WTC11 (cell line): ENCODE results near the gene ARL5A. TPM values are rescaled to one million over a fixed set of nuclear protein-coding genes. Genes with fewer than 3 reads are reported as not detected.

Experiments
- ATAC-seq: fragments of 200-7000 bp; cut with Tn5 transposase; 2 replicates; pipeline ENCODE4 v1.10.0; 2021; ENCODE audit warnings: mild to moderate bottlenecking, moderate library complexity
- CTCF ChIA-PET: fragments of 300-600 bp; sonication (Branson Sonifier 250); formaldehyde crosslinking; loops from one replicate; lab custom pipeline; 2021; ENCODE audit warnings: antibody characterized with exemption; lab: Charles Lee
- POLR2A ChIA-PET: fragments of 350-600 bp; sonication (Branson Sonifier 250); formaldehyde crosslinking; loops from one replicate; lab custom pipeline; 2021; ENCODE audit warnings: antibody characterized with exemption; lab: Charles Lee
- DNase-seq: peaks from one replicate; pipeline ENCODE4 v3.0.0; 2021; ENCODE audit warnings: low spot score
- H3K27ac Mint-ChIP-seq: 2 replicates; pipeline ENCODE4 v1.8.0; 2021; ENCODE audit warnings: mixed read lengths
- H3K27me3 Mint-ChIP-seq: 2 replicates; pipeline ENCODE4 v1.8.0; 2021; ENCODE audit warnings: low read depth, mild to moderate bottlenecking, moderate library complexity, mixed read lengths
- H3K36me3 Mint-ChIP-seq: 2 replicates; pipeline ENCODE4 v1.8.0; 2021; ENCODE audit warnings: mixed read lengths
- H3K4me1 Mint-ChIP-seq: 2 replicates; pipeline ENCODE4 v1.8.0; 2022; ENCODE audit warnings: mixed read lengths
- H3K4me3 Mint-ChIP-seq: 2 replicates; pipeline ENCODE4 v1.8.0; 2021; ENCODE audit warnings: mild to moderate bottlenecking, moderate library complexity, mixed read lengths
- H3K9me3 Mint-ChIP-seq: 2 replicates; pipeline ENCODE4 v1.8.0; 2021; ENCODE audit warnings: mixed read lengths
- AFF4 ChIP-seq: sonication (generic); formaldehyde crosslinking; IDR thresholded peaks from 2 replicates; pipeline ENCODE4 v1.8.1; 2023; ENCODE audit warnings: mild to moderate bottlenecking, missing genetic modification reagents, borderline replicate concordance
- ATF1 ChIP-seq: sonication (generic); formaldehyde crosslinking; IDR thresholded peaks from 2 replicates; pipeline ENCODE4 v1.8.1; 2023; ENCODE audit warnings: mild to moderate bottlenecking, moderate library complexity, missing genetic modification reagents
- CREM ChIP-seq: sonication (generic); formaldehyde crosslinking; IDR thresholded peaks from 2 replicates; pipeline ENCODE4 v1.8.1; 2022; ENCODE audit warnings: mild to moderate bottlenecking, missing genetic modification reagents, moderate library complexity
- FOXP1 ChIP-seq: sonication (generic); formaldehyde crosslinking; IDR thresholded peaks from 2 replicates; pipeline ENCODE4 v1.8.0; 2022; ENCODE audit warnings: missing genetic modification reagents, mild to moderate bottlenecking, moderate library complexity, borderline replicate concordance
- HMGXB4 ChIP-seq: sonication (generic); formaldehyde crosslinking; IDR thresholded peaks from 2 replicates; pipeline ENCODE4 v1.8.1; 2023; ENCODE audit warnings: mild to moderate bottlenecking, moderate library complexity, missing genetic modification reagents
- IRF2 ChIP-seq: sonication (generic); formaldehyde crosslinking; IDR thresholded peaks from 2 replicates; pipeline ENCODE4 v1.8.0; 2022; ENCODE audit warnings: low read depth, missing genetic modification reagents, borderline replicate concordance
- MAX ChIP-seq: sonication (generic); formaldehyde crosslinking; IDR thresholded peaks from 2 replicates; pipeline ENCODE4 v1.8.0; 2022; ENCODE audit warnings: mild to moderate bottlenecking, missing genetic modification reagents
- PRDM15 ChIP-seq: sonication (generic); formaldehyde crosslinking; IDR thresholded peaks from 2 replicates; pipeline ENCODE4 v1.8.0; 2022; ENCODE audit warnings: missing genetic modification reagents
- SMAD4 ChIP-seq: sonication (generic); formaldehyde crosslinking; IDR thresholded peaks from 2 replicates; pipeline ENCODE4 v1.8.0; 2022; ENCODE audit warnings: mild to moderate bottlenecking, missing genetic modification reagents
- ZNF121 ChIP-seq: sonication (generic); formaldehyde crosslinking; IDR thresholded peaks from 2 replicates; pipeline ENCODE4 v1.8.0; 2023; ENCODE audit warnings: missing genetic modification reagents
- ZNF232 ChIP-seq: sonication (generic); formaldehyde crosslinking; IDR thresholded peaks from 2 replicates; pipeline ENCODE4 v1.8.0; 2022; ENCODE audit warnings: mild to moderate bottlenecking, missing genetic modification reagents
- ZNF263 ChIP-seq: sonication (generic); formaldehyde crosslinking; IDR thresholded peaks from 2 replicates; pipeline ENCODE4 v1.8.1; 2022; ENCODE audit warnings: low read depth, mild to moderate bottlenecking, moderate library complexity, missing genetic modification reagents
- ZNF317 ChIP-seq: sonication (generic); formaldehyde crosslinking; IDR thresholded peaks from 2 replicates; pipeline ENCODE4 v1.8.1; 2023; ENCODE audit warnings: low read depth, mild to moderate bottlenecking, moderate library complexity, missing genetic modification reagents, borderline replicate concordance
- total RNA-seq: library from RNA; stranded (reverse); gene quantifications from 3 replicates; pipeline ENCODE4 v1.2.3, GENCODE V29; 2021
- TF ChIP-seq, protein P1 (sequence below): sonication (generic); formaldehyde crosslinking; IDR thresholded peaks from 2 replicates; pipeline ENCODE4 v1.8.1; 2022; ENCODE audit warnings: mild to moderate bottlenecking, moderate library complexity, missing genetic modification reagents
- TF ChIP-seq, protein P2 (sequence below): sonication (generic); formaldehyde crosslinking; IDR thresholded peaks from 2 replicates; pipeline ENCODE4 v1.8.1; 2023; ENCODE audit warnings: mild to moderate bottlenecking, missing genetic modification reagents, moderate library complexity
- TF ChIP-seq, protein P3 (sequence below): sonication (generic); formaldehyde crosslinking; IDR thresholded peaks from 2 replicates; pipeline ENCODE4 v1.8.0; 2023; ENCODE audit warnings: missing genetic modification reagents, mild to moderate bottlenecking, borderline replicate concordance

Gene ARL5A
- total RNA-seq, 1 experiment from 2014 or later = 82.7 TPM

DNA sequence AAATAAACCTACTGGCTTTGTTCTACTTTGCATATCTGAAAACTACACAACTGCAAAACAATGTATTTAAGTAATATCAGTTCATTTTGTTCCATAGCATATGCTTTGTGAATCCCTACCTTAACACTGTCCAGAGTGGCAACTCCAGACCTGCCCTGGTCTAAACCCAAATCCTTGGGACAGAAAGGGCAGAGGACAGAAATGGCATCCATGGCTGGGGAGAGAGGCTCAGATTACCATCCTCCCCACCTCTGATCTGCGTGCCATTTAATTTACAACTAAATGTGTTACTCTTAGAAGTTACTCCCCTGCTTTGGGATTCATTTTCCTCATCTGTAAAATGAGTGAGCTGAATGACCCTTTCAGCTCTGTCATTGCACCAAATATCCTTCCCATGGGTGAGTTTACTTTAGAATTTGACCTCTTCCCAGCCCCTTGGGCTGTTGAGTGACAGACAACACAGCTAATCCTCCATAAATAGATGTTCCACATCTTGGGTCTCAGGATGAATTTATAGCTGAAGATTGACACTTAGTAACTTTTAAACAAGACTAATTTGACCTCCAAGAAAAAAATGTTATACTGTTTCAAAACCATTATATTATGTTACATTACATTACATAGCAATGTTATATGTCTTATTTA lies 73.8 kb downstream of the ARL5A start:
- no peak overlapping the region for H3K4me3 Mint-ChIP-seq
- no peaks in the 10 kb centered on the region for H3K27me3 Mint-ChIP-seq
- no peaks in the 10 kb centered on the region for H3K36me3 Mint-ChIP-seq
- H3K9me3 Mint-ChIP-seq = no peaks in the 10 kb centered on the region
- CTCF ChIA-PET = interaction anchor here (1.1 to 1.2 kb wide), 2 partner anchors 17 to 84 kb away, joined by 3 to 4 read pairs; no protein-coding TSS in a partner anchor
- TF ChIP-seq AFF4 (CRISPR knock-in tag) (no peak), HMGXB4 (no peak), IRF2 (CRISPR knock-in tag) (no peak), FOXP1 (CRISPR knock-in tag) (no peak), ZNF232 (CRISPR knock-in tag) (no peak), SMAD4 (CRISPR knock-in tag) (no peak), CREM (CRISPR knock-in tag) (no peak), ZNF317 (CRISPR knock-in tag) (no peak), MAX (CRISPR knock-in tag) (no peak), ZNF121 (CRISPR knock-in tag) (no peak), ATF1 (no peak), ZNF263 (CRISPR knock-in tag) (no peak), PRDM15 (no peak)
- TF ChIP-seq, protein P1, sequence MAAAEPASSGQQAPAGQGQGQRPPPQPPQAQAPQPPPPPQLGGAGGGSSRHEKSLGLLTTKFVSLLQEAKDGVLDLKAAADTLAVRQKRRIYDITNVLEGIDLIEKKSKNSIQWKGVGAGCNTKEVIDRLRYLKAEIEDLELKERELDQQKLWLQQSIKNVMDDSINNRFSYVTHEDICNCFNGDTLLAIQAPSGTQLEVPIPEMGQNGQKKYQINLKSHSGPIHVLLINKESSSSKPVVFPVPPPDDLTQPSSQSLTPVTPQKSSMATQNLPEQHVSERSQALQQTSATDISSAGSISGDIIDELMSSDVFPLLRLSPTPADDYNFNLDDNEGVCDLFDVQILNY (CRISPR knock-in tag) = no peak
- TF ChIP-seq, protein P2, sequence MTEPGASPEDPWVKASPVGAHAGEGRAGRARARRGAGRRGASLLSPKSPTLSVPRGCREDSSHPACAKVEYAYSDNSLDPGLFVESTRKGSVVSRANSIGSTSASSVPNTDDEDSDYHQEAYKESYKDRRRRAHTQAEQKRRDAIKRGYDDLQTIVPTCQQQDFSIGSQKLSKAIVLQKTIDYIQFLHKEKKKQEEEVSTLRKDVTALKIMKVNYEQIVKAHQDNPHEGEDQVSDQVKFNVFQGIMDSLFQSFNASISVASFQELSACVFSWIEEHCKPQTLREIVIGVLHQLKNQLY = no peak
- TF ChIP-seq, protein P3, sequence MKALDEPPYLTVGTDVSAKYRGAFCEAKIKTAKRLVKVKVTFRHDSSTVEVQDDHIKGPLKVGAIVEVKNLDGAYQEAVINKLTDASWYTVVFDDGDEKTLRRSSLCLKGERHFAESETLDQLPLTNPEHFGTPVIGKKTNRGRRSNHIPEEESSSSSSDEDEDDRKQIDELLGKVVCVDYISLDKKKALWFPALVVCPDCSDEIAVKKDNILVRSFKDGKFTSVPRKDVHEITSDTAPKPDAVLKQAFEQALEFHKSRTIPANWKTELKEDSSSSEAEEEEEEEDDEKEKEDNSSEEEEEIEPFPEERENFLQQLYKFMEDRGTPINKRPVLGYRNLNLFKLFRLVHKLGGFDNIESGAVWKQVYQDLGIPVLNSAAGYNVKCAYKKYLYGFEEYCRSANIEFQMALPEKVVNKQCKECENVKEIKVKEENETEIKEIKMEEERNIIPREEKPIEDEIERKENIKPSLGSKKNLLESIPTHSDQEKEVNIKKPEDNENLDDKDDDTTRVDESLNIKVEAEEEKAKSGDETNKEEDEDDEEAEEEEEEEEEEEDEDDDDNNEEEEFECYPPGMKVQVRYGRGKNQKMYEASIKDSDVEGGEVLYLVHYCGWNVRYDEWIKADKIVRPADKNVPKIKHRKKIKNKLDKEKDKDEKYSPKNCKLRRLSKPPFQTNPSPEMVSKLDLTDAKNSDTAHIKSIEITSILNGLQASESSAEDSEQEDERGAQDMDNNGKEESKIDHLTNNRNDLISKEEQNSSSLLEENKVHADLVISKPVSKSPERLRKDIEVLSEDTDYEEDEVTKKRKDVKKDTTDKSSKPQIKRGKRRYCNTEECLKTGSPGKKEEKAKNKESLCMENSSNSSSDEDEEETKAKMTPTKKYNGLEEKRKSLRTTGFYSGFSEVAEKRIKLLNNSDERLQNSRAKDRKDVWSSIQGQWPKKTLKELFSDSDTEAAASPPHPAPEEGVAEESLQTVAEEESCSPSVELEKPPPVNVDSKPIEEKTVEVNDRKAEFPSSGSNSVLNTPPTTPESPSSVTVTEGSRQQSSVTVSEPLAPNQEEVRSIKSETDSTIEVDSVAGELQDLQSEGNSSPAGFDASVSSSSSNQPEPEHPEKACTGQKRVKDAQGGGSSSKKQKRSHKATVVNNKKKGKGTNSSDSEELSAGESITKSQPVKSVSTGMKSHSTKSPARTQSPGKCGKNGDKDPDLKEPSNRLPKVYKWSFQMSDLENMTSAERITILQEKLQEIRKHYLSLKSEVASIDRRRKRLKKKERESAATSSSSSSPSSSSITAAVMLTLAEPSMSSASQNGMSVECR (CRISPR knock-in tag) = no peak
- TF ChIP-seq, all 79 proteins: peak for 0
- peaks cover 12% of the 10 kb centered on the region for H3K4me1 Mint-ChIP-seq
- no peak overlapping the region for H3K27ac Mint-ChIP-seq
- DNase-seq (no peak), ATAC-seq (no peak)
- POLR2A ChIA-PET = no interaction called here
